Measurements from ENCODE around the gene GRB14.
"Not testable (repeated sequence)": the region's sequence is repeated elsewhere in the genome, so short reads cannot be mapped to it uniquely, and the experiment has no call there.

- not testable (repeated sequence) for TF ChIP-seq CTCF (IDR thresholded peaks at IDR 0.05); POLR2AphosphoS5 (IDR thresholded peaks at IDR 0.05; ENCODE audit: insufficient read depth in 1 of 2, low read depth in 1 of 2)
Observed at GRCh38 chr2:164628319-164628718, 7.0 kb upstream of the GRB14 start.

Measured in vagina (tissue), 2 donors.